ENCODE measurements around the gene WDFY1.

- TF ChIP-seq TOX (CRISPR knock-in tag; IDR thresholded peaks at IDR 0.05; ENCODE audit: borderline replicate concordance) (no peak), CREB5 (CRISPR knock-in tag; IDR thresholded peaks at IDR 0.05; ENCODE audit: low read depth) (no peak), ARNTL (CRISPR knock-in tag; IDR thresholded peaks at IDR 0.05; ENCODE audit: borderline replicate concordance, low read depth) (no peak), PATZ1 (CRISPR knock-in tag; IDR thresholded peaks at IDR 0.05; ENCODE audit: borderline replicate concordance) (no peak), POU6F1 (CRISPR knock-in tag; IDR thresholded peaks at IDR 0.05; ENCODE audit: borderline replicate concordance, low read depth) (no peak), BACH2 (CRISPR knock-in tag; IDR thresholded peaks at IDR 0.05; ENCODE audit: borderline replicate concordance) (no peak)
These were observed 71.5 kb downstream of the WDFY1 start for GRCh38 chr2:223873672-223874071.

Data from SK-N-SH treated with all-trans-retinoic acid at 6 μM for 48 hours (cell line).